WTC11 (cell line): ENCODE data around the gene SIN3B. TPM values are rescaled to one million over a fixed set of nuclear protein-coding genes. Genes with fewer than 3 reads are reported as not detected.

Experiments
- ATAC-seq: fragments of 200-7000 bp; cut with Tn5 transposase; 2 replicates; pipeline ENCODE4 v1.10.0; 2021; ENCODE audit warnings: mild to moderate bottlenecking, moderate library complexity
- CTCF ChIA-PET: fragments of 300-600 bp; sonication (Branson Sonifier 250); formaldehyde crosslinking; loops from one replicate; lab custom pipeline; 2021; ENCODE audit warnings: antibody characterized with exemption; lab: Charles Lee
- POLR2A ChIA-PET: fragments of 350-600 bp; sonication (Branson Sonifier 250); formaldehyde crosslinking; loops from one replicate; lab custom pipeline; 2021; ENCODE audit warnings: antibody characterized with exemption; lab: Charles Lee
- DNase-seq: peaks from one replicate; pipeline ENCODE4 v3.0.0; 2021; ENCODE audit warnings: low spot score
- H3K27ac Mint-ChIP-seq: 2 replicates; pipeline ENCODE4 v1.8.0; 2021; ENCODE audit warnings: mixed read lengths
- H3K27me3 Mint-ChIP-seq: 2 replicates; pipeline ENCODE4 v1.8.0; 2021; ENCODE audit warnings: low read depth, mild to moderate bottlenecking, moderate library complexity, mixed read lengths
- H3K36me3 Mint-ChIP-seq: 2 replicates; pipeline ENCODE4 v1.8.0; 2021; ENCODE audit warnings: mixed read lengths
- H3K4me1 Mint-ChIP-seq: 2 replicates; pipeline ENCODE4 v1.8.0; 2022; ENCODE audit warnings: mixed read lengths
- H3K4me3 Mint-ChIP-seq: 2 replicates; pipeline ENCODE4 v1.8.0; 2021; ENCODE audit warnings: mild to moderate bottlenecking, moderate library complexity, mixed read lengths
- H3K9me3 Mint-ChIP-seq: 2 replicates; pipeline ENCODE4 v1.8.0; 2021; ENCODE audit warnings: mixed read lengths
- ATF2 ChIP-seq: sonication (generic); formaldehyde crosslinking; IDR thresholded peaks from 2 replicates; pipeline ENCODE4 v1.8.1; 2022; ENCODE audit warnings: low read depth, missing genetic modification reagents, borderline replicate concordance
- CDX4 ChIP-seq: fragments of 250-450 bp; sonication (Bioruptor Pico); IDR thresholded peaks from 2 replicates; pipeline ENCODE4 v1.9.0; 2021; ENCODE audit warnings: moderate library complexity, mild to moderate bottlenecking, inconsistent platforms, borderline replicate concordance
- CREB1 ChIP-seq: sonication (generic); formaldehyde crosslinking; IDR thresholded peaks from 2 replicates; pipeline ENCODE4 v1.8.0; 2023; ENCODE audit warnings: mild to moderate bottlenecking, missing genetic modification reagents
- E2F1 ChIP-seq: sonication (generic); formaldehyde crosslinking; IDR thresholded peaks from 2 replicates; pipeline ENCODE4 v1.8.0; 2022; ENCODE audit warnings: mild to moderate bottlenecking, missing genetic modification reagents
- EMX1 ChIP-seq: fragments of 250-450 bp; sonication (Bioruptor Pico); IDR thresholded peaks from 2 replicates; pipeline ENCODE4 v1.8.0; 2021; ENCODE audit warnings: mild to moderate bottlenecking
- ERG ChIP-seq: fragments of 250-450 bp; sonication (Bioruptor Pico); IDR thresholded peaks from 2 replicates; pipeline ENCODE4 v1.8.0; 2021; ENCODE audit warnings: mild to moderate bottlenecking
- ESRRA ChIP-seq: sonication (generic); formaldehyde crosslinking; IDR thresholded peaks from 2 replicates; pipeline ENCODE4 v1.8.1; 2022; ENCODE audit warnings: mild to moderate bottlenecking, missing genetic modification reagents, borderline replicate concordance
- ETV6 ChIP-seq: sonication (generic); formaldehyde crosslinking; IDR thresholded peaks from 2 replicates; pipeline ENCODE4 v1.8.1; 2022; ENCODE audit warnings: mild to moderate bottlenecking, missing genetic modification reagents
- GABPB1 ChIP-seq: sonication (generic); formaldehyde crosslinking; IDR thresholded peaks from 2 replicates; pipeline ENCODE4 v1.8.1; 2023; ENCODE audit warnings: mild to moderate bottlenecking, missing genetic modification reagents
- HMGA2 ChIP-seq: fragments of 250-450 bp; sonication (Bioruptor Pico); IDR thresholded peaks from 2 replicates; pipeline ENCODE4 v1.4.0; 2021; ENCODE audit warnings: mild to moderate bottlenecking, moderate library complexity
- HMGXB4 ChIP-seq: sonication (generic); formaldehyde crosslinking; IDR thresholded peaks from 2 replicates; pipeline ENCODE4 v1.8.1; 2023; ENCODE audit warnings: mild to moderate bottlenecking, moderate library complexity, missing genetic modification reagents
- IRF1 ChIP-seq: sonication (generic); formaldehyde crosslinking; IDR thresholded peaks from 2 replicates; pipeline ENCODE4 v1.8.0; 2023; ENCODE audit warnings: missing genetic modification reagents
- JUN ChIP-seq: sonication (generic); formaldehyde crosslinking; IDR thresholded peaks from 2 replicates; pipeline ENCODE4 v1.8.0; 2023; ENCODE audit warnings: mild to moderate bottlenecking, missing genetic modification reagents
- KAT7 ChIP-seq: sonication (generic); formaldehyde crosslinking; IDR thresholded peaks from 2 replicates; pipeline ENCODE4 v1.8.1; 2023; ENCODE audit warnings: missing genetic modification reagents, mild to moderate bottlenecking, borderline replicate concordance
- MYBL2 ChIP-seq: sonication (generic); formaldehyde crosslinking; IDR thresholded peaks from 2 replicates; pipeline ENCODE4 v1.8.1; 2023; ENCODE audit warnings: mild to moderate bottlenecking, moderate library complexity, missing genetic modification reagents
- USF1 ChIP-seq: sonication (generic); formaldehyde crosslinking; IDR thresholded peaks from 2 replicates; pipeline ENCODE4 v1.8.0; 2022; ENCODE audit warnings: mild to moderate bottlenecking, missing genetic modification reagents
- ZNF281 ChIP-seq: sonication (generic); formaldehyde crosslinking; IDR thresholded peaks from 2 replicates; pipeline ENCODE4 v1.8.0; 2023; ENCODE audit warnings: mild to moderate bottlenecking, missing genetic modification reagents
- ZNF423 ChIP-seq: fragments of 250-450 bp; sonication (Bioruptor Pico); IDR thresholded peaks from 2 replicates; pipeline ENCODE4 v2.1.2; 2022; ENCODE audit warnings: mild to moderate bottlenecking, moderate library complexity
- total RNA-seq: library from RNA; stranded (reverse); gene quantifications from 3 replicates; pipeline ENCODE4 v1.2.3, GENCODE V29; 2021

The SIN3B gene
- total RNA-seq, 1 experiment from 2014 or later = 87.7 TPM

GRCh38 chr19:16920816-16921529, 91.8 kb downstream of the SIN3B start:
- POLR2A ChIA-PET = interaction anchor here (0.7 kb wide), 1 partner anchor 25 kb away, joined by 4 read pairs; no protein-coding TSS in a partner anchor
- ATAC-seq = no peak
- CTCF ChIA-PET = no interaction called here

GRCh38 chr19:16921766-16922591, 92.8 kb downstream of the SIN3B start:
- POLR2A ChIA-PET = no interaction called here
- Mint-ChIP-seq H3K9me3 (peaks cover 24% of the 10 kb centered on the region), H3K27me3 (no peaks in the 10 kb centered on the region; the same call in 1 of the 2 replicates)
- TF ChIP-seq JUN (CRISPR knock-in tag) = no peak
- no peak for TF ChIP-seq ZNF281 (CRISPR knock-in tag)
- TF ChIP-seq E2F1 (CRISPR knock-in tag) = no peak
- TF ChIP-seq HMGXB4 (CRISPR knock-in tag) = no peak
- TF ChIP-seq CDX4 (CRISPR knock-in tag) = no peak
- no peak for TF ChIP-seq ETV6
- no peak for TF ChIP-seq HMGA2 (CRISPR knock-in tag)
- no peak for TF ChIP-seq ESRRA
- TF ChIP-seq, all 79 proteins: peak for 0
- Mint-ChIP-seq H3K27ac (no peak overlapping the region; the same call in 1 of the 2 replicates), H3K4me3 (no peak overlapping the region), H3K36me3 (peaks cover 11% of the 10 kb centered on the region), H3K4me1 (no peaks in the 10 kb centered on the region)
- DNase-seq = no peak
- ATAC-seq = no peak
- CTCF ChIA-PET = no interaction called here

More at GRCh38 chr19:16920816-16921529, 91.8 kb downstream of the SIN3B start:
- Mint-ChIP-seq H3K4me1 (no peaks in the 10 kb centered on the region), H3K36me3 (peaks cover 5% of the 10 kb centered on the region; the same call in 1 of the 2 replicates), H3K27ac (no peak overlapping the region), H3K4me3 (no peak overlapping the region)
- no peak for TF ChIP-seq ERG
- TF ChIP-seq EMX1 (CRISPR knock-in tag) = no peak
- TF ChIP-seq IRF1 (CRISPR knock-in tag) = no peak
- no peak for TF ChIP-seq ZNF423 (CRISPR knock-in tag)
- no peak for TF ChIP-seq ATF2
- no peak for TF ChIP-seq KAT7 (CRISPR knock-in tag)
- no peak for TF ChIP-seq USF1 (CRISPR knock-in tag)
- no peak for TF ChIP-seq MYBL2 (CRISPR knock-in tag)
- TF ChIP-seq GABPB1 = no peak
- no peak for TF ChIP-seq CREB1 (CRISPR knock-in tag)
- TF ChIP-seq, all 79 proteins: peak for 0
- Mint-ChIP-seq H3K9me3 (peaks cover 20% of the 10 kb centered on the region), H3K27me3 (no peaks in the 10 kb centered on the region; the same call in 1 of the 2 replicates)
- no peak for DNase-seq
